Esophagus squamous epithelium (tissue), 5 donors: ENCODE measurements around the gene PKN1. TPM values are rescaled to one million over a fixed set of nuclear protein-coding genes. Genes with fewer than 3 reads are reported as not detected.

Source experiments
- DNase-seq: peaks from one replicate; lab custom pipeline; 2025; lab: John Stamatoyannopoulos, UW
- H3K27ac ChIP-seq, 4 donors: fragments of 200-600 bp; sonication (generic); one replicate each; pipeline ENCODE4 v1.5.1; 2016 to 2019; ENCODE audit warnings: mild to moderate bottlenecking in 1 of 4
- H3K27me3 ChIP-seq, 4 donors: fragments of 200-600 bp; sonication (generic); 1 replicate in 3 of 4; 2 replicates in 1 of 4; pipeline versions ENCODE4 v1.5.1 to v1.6.0; 2017 to 2021; ENCODE audit warnings: antibody characterized with exemption in 1 of 4
- H3K36me3 ChIP-seq, 3 donors: fragments of 200-600 bp; sonication (generic); one replicate each; pipeline ENCODE4 v1.5.1; 2016 to 2019
- H3K4me1 ChIP-seq, 3 donors: fragments of 200-600 bp; sonication (generic); one replicate each; pipeline ENCODE4 v1.5.1; 2017 to 2019
- H3K4me3 ChIP-seq, 4 donors: fragments of 200-600 bp; sonication (generic); 1 replicate in 3 of 4; 2 replicates in 1 of 4; pipeline ENCODE4 v1.5.1; 2016 to 2019; ENCODE audit warnings: mild to moderate bottlenecking in 2 of 4, moderate library complexity in 1 of 4
- H3K9me3 ChIP-seq, 3 donors: fragments of 200-600 bp; sonication (generic); one replicate each; pipeline ENCODE4 v1.5.1; 2016 to 2019
- CTCF ChIP-seq, 6 experiments: fragments of 450-650 bp in 4 of 6; fragments of 200-600 bp in 2 of 6; sonication (generic) in 2 of 6; IDR thresholded peaks; one replicate each; pipeline ENCODE4 v1.5.1; 2016 to 2019; ENCODE audit warnings: antibody characterized with exemption in 6 of 6, mild to moderate bottlenecking in 4 of 6, moderate library complexity in 4 of 6
- POLR2A ChIP-seq, 4 donors: fragments of 450-650 bp; IDR thresholded peaks; one replicate each; pipeline ENCODE4 v1.6.1; 2017; ENCODE audit warnings: antibody characterized with exemption in 4 of 4, mild to moderate bottlenecking in 4 of 4, moderate library complexity in 3 of 4
- WGBS, 2 donors: methylation state at CpG; one replicate each; pipeline ENCODE4 v1.1.5; 2018; 5-methylcytosine and 5-hydroxymethylcytosine counted together
- intact Hi-C: fragments of 100-400 bp; cut with DNase I; formaldehyde crosslinking; loops from one replicate; pipeline ENCODE4 v1.15.0; 2022
- total RNA-seq, 4 donors: library from RNA; depleted of rRNA; stranded (reverse); fragments of >200 nt; gene quantifications; one replicate each; pipeline ENCODE4 v1.1.0, GENCODE V29; 2016
- donor health status: DM: yes; HTN: yes; CAD: no.

The PKN1 gene
- total RNA-seq, 4 donors from 2014 or later, result 6.1 to 38.3 (median 21.0) TPM

GRCh38 chr19:14492756-14493337 lies 59.7 kb downstream of the PKN1 start:
- Histone ChIP-seq H3K9me3 (no peaks in the 10 kb centered on the region), H3K27me3 (no peaks in the 10 kb centered on the region), H3K36me3 (peaks cover 13 to 56% (median 30%) of the 10 kb centered on the region in 3 donors), H3K27ac (peak overlapping the region in 1 of 4 donors; percentile 94), H3K4me1 (peaks cover 25 to 50% (median 29%) of the 10 kb centered on the region in 3 donors), H3K4me3 (no peak overlapping the region)
- TF ChIP-seq CTCF (IDR thresholded peaks at IDR 0.05) (no peak), POLR2A (IDR thresholded peaks at IDR 0.05) (no peak)
- 67 to 79% methylated on average over 3 of the region's 5 CpGs for WGBS, 2 donors
- no peak for DNase-seq
- intact Hi-C loops, result no loop called here

- peaks cover 13 to 40% (median 17%) of the 10 kb centered on the region in 3 donors for H3K36me3 ChIP-seq
- no peaks in the 10 kb centered on the region for H3K9me3 ChIP-seq
- intact Hi-C loops, result no loop called here
- DNase-seq, result no peak
- no peak for TF ChIP-seq CTCF (IDR thresholded peaks at IDR 0.05)
- TF ChIP-seq POLR2A (IDR thresholded peaks at IDR 0.05), result no peak
- 53 to 87% methylated on average over 4 of the region's 4 CpGs for WGBS, 2 donors
- H3K4me1 ChIP-seq, result peaks cover 25 to 58% (median 32%) of the 10 kb centered on the region in 3 donors
- H3K27ac ChIP-seq, result peak overlapping the region; percentile 93 to 95 (median 94)
- H3K4me3 ChIP-seq, result peak overlapping the region; percentile 78 to 95 (median 78)
- H3K27me3 ChIP-seq, result no peaks in the 10 kb centered on the region
These were observed 61.3 kb downstream of the PKN1 start for GRCh38 chr19:14494411-14494810.

- Histone ChIP-seq H3K4me3 (peak overlapping the region; percentile 78 to 95 (median 78)), H3K36me3 (peaks cover 12 to 33% (median 13%) of the 10 kb centered on the region in 3 donors), H3K27me3 (no peaks in the 10 kb centered on the region), H3K4me1 (peaks cover 25 to 58% (median 32%) of the 10 kb centered on the region in 3 donors), H3K9me3 (no peaks in the 10 kb centered on the region), H3K27ac (peak overlapping the region; percentile 93 to 95 (median 94))
- intact Hi-C loops, result no loop called here
- TF ChIP-seq CTCF (IDR thresholded peaks at IDR 0.05) (no peak), POLR2A (IDR thresholded peaks at IDR 0.05) (no peak)
- DNase-seq, result no peak
- 0 to 12% methylated on average over 6 of the region's 14 CpGs for WGBS, 2 donors
These were observed 62.0 kb downstream of the PKN1 start for GRCh38 chr19:14494910-14495671.

- H3K9me3 ChIP-seq, result no peaks in the 10 kb centered on the region
- peaks cover 25 to 58% (median 32%) of the 10 kb centered on the region in 3 donors for H3K4me1 ChIP-seq
- no peak for TF ChIP-seq POLR2A (IDR thresholded peaks at IDR 0.05)
- WGBS, 2 donors, result 0% methylated on average over 1 of the region's 28 CpGs; no CpG with 5 or more reads in 1 of the 2 donors
- peak overlapping the region; percentile 78 to 95 (median 78) for H3K4me3 ChIP-seq
- DNase-seq, result no peak
- intact Hi-C loops, result no loop called here
- H3K27ac ChIP-seq, result peak overlapping the region; percentile 93 to 95 (median 94)
- no peaks in the 10 kb centered on the region for H3K27me3 ChIP-seq
- peaks cover 7 to 28% (median 13%) of the 10 kb centered on the region in 3 donors for H3K36me3 ChIP-seq
These were observed 62.5 kb downstream of the PKN1 start for GRCh38 chr19:14495672-14496028.

GRCh38 chr19:14496029-14496833 lies 63.1 kb downstream of the PKN1 start, which contains the start of gene GIPC1:
TSS of gene GIPC1 (minus strand) at chr19:14496127. CDS start at chr19:14482976, 13,151 bp downstream.
- DNase-seq, result peak; percentile 42
- Histone ChIP-seq H3K4me3 (peak within 1 kb of the TSS; percentile 78 to 95 (median 78)), H3K27ac (peak within 1 kb of the TSS; percentile 93 to 95 (median 94)), H3K36me3 (peaks cover 7 to 22% (median 11%) of the 10 kb centered on the region in 3 donors), H3K27me3 (no peaks in the 10 kb centered on the region), H3K4me1 (peaks cover 25 to 58% (median 32%) of the 10 kb centered on the region in 3 donors), H3K9me3 (no peaks in the 10 kb centered on the region)
- WGBS, 2 donors, result 8 to 13% methylated on average over 14 to 20 of the region's 71 CpGs
- TF ChIP-seq CTCF (IDR thresholded peaks at IDR 0.05) (peak in 1 of 6 experiments; percentile 10), POLR2A (IDR thresholded peaks at IDR 0.05) (peak in 3 of 4 donors; percentile 54 to 80 (median 71))
- intact Hi-C loops, result no loop called here
